ENCODE measurements around the gene GOLGA6L7.

DNA sequence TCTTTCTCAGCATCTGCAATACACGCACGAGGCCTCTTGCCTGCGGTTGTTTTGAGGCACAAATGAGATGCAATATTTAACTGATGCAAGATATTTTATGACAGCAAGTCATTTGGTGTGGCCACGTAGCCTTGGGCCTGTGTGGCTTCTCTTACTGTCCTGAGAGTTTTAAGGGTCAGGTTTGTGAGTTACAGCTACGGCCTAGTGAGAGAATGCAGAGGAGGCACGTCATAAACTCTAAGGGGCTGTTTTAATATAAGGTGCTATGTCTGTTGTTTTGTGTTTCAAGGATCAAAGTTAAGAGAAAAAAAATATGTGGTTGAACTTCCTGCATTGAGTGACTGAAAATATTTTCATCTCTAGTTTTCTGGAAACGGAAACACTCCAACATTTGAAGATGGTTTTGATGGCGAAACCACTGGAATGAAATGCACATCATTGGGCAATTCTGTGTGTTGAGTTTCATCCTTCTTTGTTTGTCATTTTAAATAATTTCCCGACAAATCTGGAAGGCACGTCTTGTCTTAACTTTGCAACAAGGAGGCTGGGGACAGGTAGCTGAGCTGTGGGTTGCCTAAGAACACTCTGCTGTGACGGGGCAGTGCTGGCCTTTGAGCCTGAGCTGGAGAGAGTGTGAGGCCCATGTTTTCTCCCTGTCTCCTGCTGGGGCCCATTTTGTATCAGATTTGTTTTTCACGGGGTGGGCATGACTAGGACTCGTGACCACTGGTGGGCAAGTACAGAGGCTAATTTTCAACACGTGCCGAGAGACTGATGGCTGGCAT, 42.5 kb upstream of the GOLGA6L7 start:
- TF ChIP-seq PCBP2 (optimal IDR thresholded peaks at IDR 0.05; ENCODE audit: low read depth, low read length, poor library complexity, severe bottlenecking): no peak
- TF ChIP-seq NFRKB (IDR thresholded peaks at IDR 0.05): no peak
- TF ChIP-seq POLR2AphosphoS5 (IDR thresholded peaks at IDR 0.05; ENCODE audit: low read depth, low read length): no peak
- TF ChIP-seq, protein P1, sequence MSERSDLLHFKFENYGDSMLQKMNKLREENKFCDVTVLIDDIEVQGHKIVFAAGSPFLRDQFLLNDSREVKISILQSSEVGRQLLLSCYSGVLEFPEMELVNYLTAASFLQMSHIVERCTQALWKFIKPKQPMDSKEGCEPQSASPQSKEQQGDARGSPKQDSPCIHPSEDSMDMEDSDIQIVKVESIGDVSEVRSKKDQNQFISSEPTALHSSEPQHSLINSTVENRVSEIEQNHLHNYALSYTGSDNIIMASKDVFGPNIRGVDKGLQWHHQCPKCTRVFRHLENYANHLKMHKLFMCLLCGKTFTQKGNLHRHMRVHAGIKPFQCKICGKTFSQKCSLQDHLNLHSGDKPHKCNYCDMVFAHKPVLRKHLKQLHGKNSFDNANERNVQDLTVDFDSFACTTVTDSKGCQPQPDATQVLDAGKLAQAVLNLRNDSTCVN (CRISPR knock-in tag; IDR thresholded peaks at IDR 0.05; ENCODE audit: borderline replicate concordance): no peak
- no peak for TF ChIP-seq FOXM1 (CRISPR knock-in tag; IDR thresholded peaks at IDR 0.05)
- TF ChIP-seq, protein P2, sequence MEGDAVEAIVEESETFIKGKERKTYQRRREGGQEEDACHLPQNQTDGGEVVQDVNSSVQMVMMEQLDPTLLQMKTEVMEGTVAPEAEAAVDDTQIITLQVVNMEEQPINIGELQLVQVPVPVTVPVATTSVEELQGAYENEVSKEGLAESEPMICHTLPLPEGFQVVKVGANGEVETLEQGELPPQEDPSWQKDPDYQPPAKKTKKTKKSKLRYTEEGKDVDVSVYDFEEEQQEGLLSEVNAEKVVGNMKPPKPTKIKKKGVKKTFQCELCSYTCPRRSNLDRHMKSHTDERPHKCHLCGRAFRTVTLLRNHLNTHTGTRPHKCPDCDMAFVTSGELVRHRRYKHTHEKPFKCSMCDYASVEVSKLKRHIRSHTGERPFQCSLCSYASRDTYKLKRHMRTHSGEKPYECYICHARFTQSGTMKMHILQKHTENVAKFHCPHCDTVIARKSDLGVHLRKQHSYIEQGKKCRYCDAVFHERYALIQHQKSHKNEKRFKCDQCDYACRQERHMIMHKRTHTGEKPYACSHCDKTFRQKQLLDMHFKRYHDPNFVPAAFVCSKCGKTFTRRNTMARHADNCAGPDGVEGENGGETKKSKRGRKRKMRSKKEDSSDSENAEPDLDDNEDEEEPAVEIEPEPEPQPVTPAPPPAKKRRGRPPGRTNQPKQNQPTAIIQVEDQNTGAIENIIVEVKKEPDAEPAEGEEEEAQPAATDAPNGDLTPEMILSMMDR (CRISPR knock-in tag; IDR thresholded peaks at IDR 0.05): no peak
- TF ChIP-seq THYN1 (CRISPR knock-in tag; IDR thresholded peaks at IDR 0.05; ENCODE audit: borderline replicate concordance, low read depth): no peak
- TF ChIP-seq NR3C1 (CRISPR knock-in tag; IDR thresholded peaks at IDR 0.05): no peak
- no peak for TF ChIP-seq SP1 (IDR thresholded peaks at IDR 0.05)
- no peak for TF ChIP-seq SP1 (CRISPR knock-in tag; IDR thresholded peaks at IDR 0.05)
- no peak for TF ChIP-seq GABPA (IDR thresholded peaks at IDR 0.05; ENCODE audit: low read depth, low read length)
- no peak for TF ChIP-seq GABPA (CRISPR knock-in tag; IDR thresholded peaks at IDR 0.05; ENCODE audit: low read depth)
- TF ChIP-seq, protein P3, sequence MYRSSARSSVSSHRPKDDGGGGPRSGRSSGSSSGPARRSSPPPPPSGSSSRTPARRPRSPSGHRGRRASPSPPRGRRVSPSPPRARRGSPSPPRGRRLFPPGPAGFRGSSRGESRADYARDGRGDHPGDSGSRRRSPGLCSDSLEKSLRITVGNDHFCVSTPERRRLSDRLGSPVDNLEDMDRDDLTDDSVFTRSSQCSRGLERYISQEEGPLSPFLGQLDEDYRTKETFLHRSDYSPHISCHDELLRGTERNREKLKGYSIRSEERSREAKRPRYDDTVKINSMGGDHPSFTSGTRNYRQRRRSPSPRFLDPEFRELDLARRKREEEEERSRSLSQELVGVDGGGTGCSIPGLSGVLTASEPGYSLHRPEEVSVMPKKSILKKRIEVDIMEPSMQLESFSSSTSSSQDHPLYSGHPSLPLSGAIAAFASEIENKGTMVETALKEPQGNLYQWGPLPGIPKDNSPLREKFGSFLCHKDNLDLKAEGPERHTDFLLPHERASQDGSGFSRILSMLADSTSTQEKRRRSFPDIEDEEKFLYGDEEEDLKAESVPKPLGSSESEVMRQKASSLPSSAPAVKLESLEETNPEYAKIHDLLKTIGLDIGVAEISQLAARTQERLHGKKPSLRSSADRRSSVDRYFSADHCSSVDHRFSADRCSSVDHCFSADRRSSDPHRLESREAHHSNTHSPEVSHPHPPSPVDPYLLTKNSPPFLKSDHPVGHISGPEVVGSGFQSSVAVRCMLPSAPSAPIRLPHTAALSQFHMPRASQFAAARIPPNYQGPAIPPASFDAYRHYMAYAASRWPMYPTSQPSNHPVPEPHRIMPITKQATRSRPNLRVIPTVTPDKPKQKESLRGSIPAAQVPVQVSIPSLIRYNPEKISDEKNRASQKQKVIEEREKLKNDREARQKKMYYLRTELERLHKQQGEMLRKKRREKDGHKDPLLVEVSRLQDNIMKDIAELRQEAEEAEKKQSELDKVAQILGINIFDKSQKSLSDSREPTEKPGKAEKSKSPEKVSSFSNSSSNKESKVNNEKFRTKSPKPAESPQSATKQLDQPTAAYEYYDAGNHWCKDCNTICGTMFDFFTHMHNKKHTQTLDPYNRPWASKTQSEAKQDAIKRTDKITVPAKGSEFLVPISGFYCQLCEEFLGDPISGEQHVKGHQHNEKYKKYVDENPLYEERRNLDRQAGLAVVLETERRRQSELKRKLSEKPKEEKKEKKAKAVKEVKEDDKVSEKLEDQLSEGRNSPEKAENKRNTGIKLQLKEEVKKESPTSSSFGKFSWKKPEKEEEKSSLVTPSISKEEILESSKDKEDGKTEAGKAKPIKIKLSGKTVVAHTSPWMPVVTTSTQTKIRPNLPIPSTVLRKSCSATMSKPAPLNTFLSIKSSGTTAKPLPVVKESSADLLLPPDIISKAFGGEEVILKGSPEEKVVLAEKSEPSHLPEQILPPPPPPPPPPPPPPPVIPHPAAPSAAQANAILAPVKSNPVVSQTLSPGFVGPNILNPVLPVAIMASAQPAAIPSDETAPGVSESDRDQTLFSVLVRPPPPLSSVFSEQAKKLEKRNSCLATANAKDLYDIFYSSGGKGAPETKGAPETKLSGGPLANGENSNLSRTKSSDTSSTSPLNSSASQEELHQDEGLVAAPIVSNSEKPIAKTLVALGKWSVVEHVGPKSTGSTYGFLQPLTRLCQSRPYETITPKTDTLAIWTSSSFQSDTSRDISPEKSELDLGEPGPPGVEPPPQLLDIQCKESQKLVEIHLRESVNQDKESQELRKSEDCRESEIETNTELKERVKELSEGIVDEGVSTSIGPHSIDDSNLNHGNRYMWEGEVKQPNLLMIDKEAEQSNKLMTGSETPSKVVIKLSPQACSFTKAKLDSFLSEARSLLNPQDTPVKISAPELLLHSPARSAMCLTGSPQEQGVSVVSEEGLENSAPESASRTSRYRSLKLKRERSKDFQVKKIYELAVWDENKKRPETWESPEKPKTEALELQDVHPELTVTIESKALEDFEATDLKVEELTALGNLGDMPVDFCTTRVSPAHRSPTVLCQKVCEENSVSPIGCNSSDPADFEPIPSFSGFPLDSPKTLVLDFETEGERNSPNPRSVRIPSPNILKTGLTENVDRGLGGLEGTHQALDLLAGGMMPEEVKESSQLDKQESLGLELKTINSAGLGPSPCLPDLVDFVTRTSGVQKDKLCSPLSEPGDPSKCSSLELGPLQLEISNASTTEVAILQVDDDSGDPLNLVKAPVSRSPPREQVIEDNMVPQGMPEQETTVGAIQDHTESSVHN (CRISPR knock-in tag; IDR thresholded peaks at IDR 0.05): no peak
- TF ChIP-seq, protein P4, sequence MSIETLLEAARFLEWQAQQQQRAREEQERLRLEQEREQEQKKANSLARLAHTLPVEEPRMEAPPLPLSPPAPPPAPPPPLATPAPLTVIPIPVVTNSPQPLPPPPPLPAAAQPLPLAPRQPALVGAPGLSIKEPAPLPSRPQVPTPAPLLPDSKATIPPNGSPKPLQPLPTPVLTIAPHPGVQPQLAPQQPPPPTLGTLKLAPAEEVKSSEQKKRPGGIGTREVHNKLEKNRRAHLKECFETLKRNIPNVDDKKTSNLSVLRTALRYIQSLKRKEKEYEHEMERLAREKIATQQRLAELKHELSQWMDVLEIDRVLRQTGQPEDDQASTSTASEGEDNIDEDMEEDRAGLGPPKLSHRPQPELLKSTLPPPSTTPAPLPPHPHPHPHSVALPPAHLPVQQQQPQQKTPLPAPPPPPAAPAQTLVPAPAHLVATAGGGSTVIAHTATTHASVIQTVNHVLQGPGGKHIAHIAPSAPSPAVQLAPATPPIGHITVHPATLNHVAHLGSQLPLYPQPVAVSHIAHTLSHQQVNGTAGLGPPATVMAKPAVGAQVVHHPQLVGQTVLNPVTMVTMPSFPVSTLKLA (IDR thresholded peaks at IDR 0.05): no peak
- no peak for TF ChIP-seq HNF4A (CRISPR knock-in tag; IDR thresholded peaks at IDR 0.05)

Measured in HepG2 (cell line).